ENCODE measurements around the gene ANGPTL5.

Gene ANGPTL5

DNA sequence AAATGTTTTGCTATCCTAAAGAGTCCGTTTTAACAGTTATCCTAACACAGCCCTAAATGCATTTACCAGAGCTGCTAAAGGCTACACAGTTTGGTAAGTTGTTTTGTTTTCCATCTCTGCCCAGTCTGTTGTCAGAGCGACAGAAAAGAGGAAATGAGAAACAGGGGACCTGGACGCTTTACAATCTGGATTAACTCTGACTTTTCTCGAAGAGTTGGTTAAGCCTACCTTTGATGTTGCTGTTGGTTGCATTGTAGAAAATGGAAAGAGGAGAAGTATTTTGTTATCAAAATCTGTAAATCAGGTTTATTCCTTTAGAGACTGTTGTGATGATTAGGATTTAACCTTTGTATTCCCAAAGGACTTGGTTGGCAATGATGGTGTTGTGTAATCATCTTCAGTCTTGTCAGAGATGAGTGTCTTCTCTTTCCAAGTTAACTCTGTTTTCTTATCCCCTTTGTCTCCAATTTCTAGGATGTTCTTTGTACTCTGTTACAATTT lies 481 bp downstream of the ANGPTL5 start:
- H3K36me3 Mint-ChIP-seq (ENCODE audit: insufficient read depth): no peaks in the 10 kb centered on the region
- H3K9me3 Mint-ChIP-seq: no peaks in the 10 kb centered on the region
- DNase-seq: no peak
- H3K27me3 Mint-ChIP-seq: peaks cover 0 to 7% of the 10 kb centered on the region in 2 donors
- peak overlapping the region; percentile 88 to 89 for H3K4me3 Mint-ChIP-seq
- H3K4me1 Mint-ChIP-seq (ENCODE audit: low read depth in 2 of 2): peaks cover 9 to 27% of the 10 kb centered on the region in 2 donors
- ATAC-seq (replicated peaks): no peak
- H3K27ac Mint-ChIP-seq: peak overlapping the region; percentile 89 to 97

DNA sequence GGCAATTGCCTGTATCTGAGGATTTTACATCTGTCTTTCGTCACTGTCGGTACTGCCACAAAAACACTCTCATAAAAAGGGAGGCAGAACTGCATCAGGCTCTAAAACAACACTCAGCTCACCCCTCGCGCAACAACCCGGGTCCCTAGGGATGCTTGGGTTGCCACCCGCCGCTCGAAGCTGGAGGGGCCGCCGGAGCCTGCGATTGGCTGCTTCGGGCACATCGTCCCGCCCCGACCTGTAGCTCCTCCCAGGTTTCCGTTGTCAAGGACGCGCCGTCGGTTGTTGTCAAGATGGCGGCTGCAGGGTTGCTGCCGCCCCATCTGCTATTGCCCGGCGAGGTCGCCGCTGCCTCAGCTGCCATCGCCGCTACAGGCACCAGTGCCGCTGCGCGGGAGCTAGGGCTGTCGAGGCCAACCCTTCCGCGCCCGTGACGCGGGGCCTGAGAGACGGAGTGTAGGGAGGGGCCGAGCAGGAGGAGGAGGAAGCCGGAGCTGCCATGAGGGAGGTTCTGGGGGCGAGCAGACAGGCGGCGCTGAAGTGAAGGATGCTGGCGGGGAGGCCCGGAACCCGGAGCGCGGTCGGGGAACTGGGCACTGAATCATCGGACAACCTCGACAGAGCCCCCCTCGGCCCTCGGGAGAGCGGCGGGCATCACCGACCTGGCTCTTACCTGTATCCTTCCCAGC lies 1.4 kb downstream of the ANGPTL5 start, which contains the start of gene CEP126:
CEP126 (plus strand) TSS at position 273 of the 689 bp plus-strand sequence; CDS start at position 548, 275 bp downstream.
- H3K27me3 Mint-ChIP-seq: peaks cover 0 to 7% of the 10 kb centered on the region in 2 donors
- ATAC-seq (replicated peaks) (peak; percentile 89), DNase-seq (peak; percentile 92 to 97 (median 94))
- H3K36me3 Mint-ChIP-seq (ENCODE audit: insufficient read depth): no peaks in the 10 kb centered on the region
- H3K4me1 Mint-ChIP-seq (ENCODE audit: low read depth in 2 of 2): peaks cover 9 to 27% of the 10 kb centered on the region in 2 donors
- peak within 1 kb of the TSS; percentile 88 to 89 for H3K4me3 Mint-ChIP-seq
- H3K27ac Mint-ChIP-seq: peak within 1 kb of the TSS; percentile 89 to 97
- no peaks in the 10 kb centered on the region for H3K9me3 Mint-ChIP-seq

DNA sequence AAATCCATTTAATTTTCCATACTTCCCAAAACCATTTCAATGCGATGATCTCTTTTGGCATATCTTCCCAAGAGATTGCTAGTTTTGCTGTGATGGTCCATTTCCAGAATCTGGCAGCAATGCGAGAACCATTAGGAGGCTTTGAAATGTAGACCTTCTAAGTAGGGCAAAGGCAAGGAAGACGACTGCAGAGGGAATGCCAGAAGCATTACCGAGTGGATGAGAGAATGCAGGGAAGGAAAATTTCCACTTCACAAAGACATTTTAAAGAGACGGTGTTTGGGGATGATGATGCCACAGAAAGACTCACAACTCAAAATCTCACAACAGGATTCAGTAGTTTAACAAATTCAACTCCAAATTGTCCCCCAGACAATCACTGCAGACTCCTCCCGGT lies 2.0 kb downstream of the ANGPTL5 start:
- H3K27ac Mint-ChIP-seq: peak overlapping the region; percentile 89 to 97

DNA sequence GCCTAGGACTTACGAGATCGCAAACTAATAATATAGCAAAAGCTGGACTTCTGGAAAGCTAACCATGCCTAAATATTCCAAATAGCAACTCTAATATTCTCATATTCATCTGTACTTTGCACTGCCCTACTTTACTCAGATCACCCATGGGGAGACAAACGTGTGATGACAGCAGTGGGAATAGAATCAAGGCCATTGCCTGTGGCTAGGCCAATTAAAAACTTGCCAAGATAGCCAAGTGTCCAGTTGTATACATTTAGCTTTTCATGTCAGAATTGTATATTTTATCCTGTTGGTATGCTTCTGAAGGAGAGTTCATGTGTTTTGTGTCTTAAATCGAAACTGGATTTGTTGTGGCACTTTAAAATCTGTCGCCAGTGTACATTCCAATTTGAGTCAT lies 2.7 kb downstream of the ANGPTL5 start:
- ATAC-seq (replicated peaks) (no peak), DNase-seq (no peak)
- Mint-ChIP-seq H3K36me3 (ENCODE audit: insufficient read depth) (no peaks in the 10 kb centered on the region), H3K4me3 (peak overlapping the region in 1 of 2 donors; percentile 89), H3K27ac (no peak overlapping the region), H3K27me3 (peaks cover 0 to 7% of the 10 kb centered on the region in 2 donors), H3K9me3 (no peaks in the 10 kb centered on the region), H3K4me1 (ENCODE audit: low read depth in 2 of 2) (peaks cover 9 to 23% of the 10 kb centered on the region in 2 donors)

More for the DNA sequence above, 2.0 kb downstream of the ANGPTL5 start:
- H3K9me3 Mint-ChIP-seq: no peaks in the 10 kb centered on the region
- ATAC-seq (replicated peaks) (no peak), DNase-seq (no peak)
- H3K4me1 Mint-ChIP-seq (ENCODE audit: low read depth in 2 of 2): peaks cover 9 to 27% of the 10 kb centered on the region in 2 donors
- H3K27me3 Mint-ChIP-seq: peaks cover 0 to 7% of the 10 kb centered on the region in 2 donors
- H3K36me3 Mint-ChIP-seq (ENCODE audit: insufficient read depth): no peaks in the 10 kb centered on the region
- H3K4me3 Mint-ChIP-seq: peak overlapping the region; percentile 88 to 89

DNA sequence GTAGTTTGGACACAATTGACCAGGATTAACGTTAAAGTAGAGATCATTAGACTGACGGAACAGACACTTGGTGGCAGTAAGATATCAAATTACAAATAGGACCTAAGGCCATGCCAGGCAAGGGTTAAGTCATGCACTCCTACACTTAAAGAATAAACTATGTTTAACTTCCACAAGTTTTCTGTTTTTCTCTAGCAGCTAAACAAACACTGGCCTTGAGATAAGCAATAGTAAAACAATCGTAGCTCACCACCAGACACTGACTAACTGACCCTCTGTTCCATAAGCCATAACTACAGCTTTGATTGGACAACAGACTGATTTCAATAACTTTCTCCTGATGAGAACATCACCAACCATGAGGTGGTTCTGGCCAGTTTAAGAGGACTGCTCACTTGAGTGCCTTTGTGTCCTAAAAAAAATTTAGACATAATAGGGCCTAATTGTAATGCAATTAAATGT lies 3.5 kb downstream of the ANGPTL5 start:
- Mint-ChIP-seq H3K27ac (no peak overlapping the region), H3K9me3 (no peaks in the 10 kb centered on the region), H3K27me3 (peaks cover 0 to 7% of the 10 kb centered on the region in 2 donors), H3K4me3 (no peak overlapping the region), H3K4me1 (ENCODE audit: low read depth in 2 of 2) (peaks cover 9 to 23% of the 10 kb centered on the region in 2 donors), H3K36me3 (ENCODE audit: insufficient read depth) (no peaks in the 10 kb centered on the region)
- no peak for DNase-seq
- ATAC-seq (replicated peaks): no peak

DNA sequence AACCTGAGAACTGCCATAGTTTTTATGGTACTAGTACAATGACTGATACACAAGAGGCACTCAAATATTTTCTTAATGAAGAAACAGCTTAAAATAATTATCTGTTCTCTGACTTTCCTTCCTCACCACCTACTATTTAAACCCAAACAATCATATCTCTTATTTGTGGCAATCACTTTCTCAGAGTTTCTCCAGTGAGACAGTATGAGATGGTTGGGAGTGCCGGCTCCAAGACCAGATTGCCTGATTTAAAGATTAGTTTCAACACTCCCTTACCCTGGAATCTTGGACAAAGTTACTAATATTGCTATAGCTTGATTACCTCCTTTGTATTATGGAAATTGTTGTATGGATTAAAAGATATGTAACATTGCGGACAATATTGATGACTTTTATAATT lies 7.2 kb downstream of the ANGPTL5 start:
- DNase-seq (no peak), ATAC-seq (replicated peaks) (no peak)
- Mint-ChIP-seq H3K4me1 (ENCODE audit: low read depth in 2 of 2) (peaks cover 0 to under 1% of the 10 kb centered on the region in 2 donors), H3K4me3 (no peak overlapping the region), H3K9me3 (no peaks in the 10 kb centered on the region), H3K27ac (no peak overlapping the region), H3K27me3 (peaks cover 0 to 15% of the 10 kb centered on the region in 2 donors), H3K36me3 (ENCODE audit: insufficient read depth) (no peaks in the 10 kb centered on the region)

DNA sequence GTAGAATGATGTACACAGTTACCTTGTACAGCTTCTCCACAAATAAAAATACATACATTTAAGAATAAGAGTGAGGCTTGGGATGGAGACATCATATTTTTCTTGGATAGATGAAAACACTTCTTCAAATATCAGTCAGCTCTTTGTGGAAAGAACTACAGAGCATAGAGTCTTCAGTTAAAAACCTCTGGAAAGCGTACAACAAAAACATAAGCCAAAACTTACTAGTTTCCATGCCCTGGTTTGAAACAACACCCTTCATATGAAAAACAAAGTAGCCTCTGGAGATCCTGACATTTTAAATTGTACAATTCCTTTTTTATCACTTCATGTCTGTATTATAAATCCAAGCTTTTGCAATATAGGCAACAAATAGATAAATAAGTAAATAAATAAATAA lies 8.5 kb downstream of the ANGPTL5 start:
- no peaks in the 10 kb centered on the region for H3K4me1 Mint-ChIP-seq (ENCODE audit: low read depth in 2 of 2)
- ATAC-seq (replicated peaks) (no peak), DNase-seq (no peak)

DNA sequence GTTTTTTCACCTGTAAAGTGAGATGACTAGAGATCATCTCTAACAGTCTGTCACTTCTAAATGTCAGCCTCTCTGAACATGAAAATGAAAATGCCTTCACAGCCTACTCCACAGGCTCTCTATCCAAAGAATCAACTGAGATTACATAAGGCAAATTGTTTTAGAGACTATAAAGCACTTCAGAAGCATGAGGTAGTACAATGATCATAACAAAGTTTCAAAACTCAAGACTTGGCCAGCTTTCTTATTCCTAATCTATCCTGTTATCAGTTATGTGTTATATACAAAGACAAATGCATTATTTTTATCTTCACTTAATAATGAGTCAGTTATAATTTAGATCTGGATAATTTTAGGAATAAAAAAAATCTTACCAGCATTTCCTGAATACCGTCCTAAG lies 21.8 kb downstream of the ANGPTL5 start:
- no peak for ATAC-seq (replicated peaks)
- peaks cover 0 to 1% of the 10 kb centered on the region in 2 donors for H3K4me1 Mint-ChIP-seq (ENCODE audit: low read depth in 2 of 2)
- H3K4me3 Mint-ChIP-seq: no peak overlapping the region
- no peak overlapping the region for H3K27ac Mint-ChIP-seq
- no peaks in the 10 kb centered on the region for H3K36me3 Mint-ChIP-seq (ENCODE audit: insufficient read depth)
- H3K9me3 Mint-ChIP-seq: no peaks in the 10 kb centered on the region
- no peak for DNase-seq
- peaks cover 31 to 33% of the 10 kb centered on the region in 2 donors for H3K27me3 Mint-ChIP-seq

More for the DNA sequence above, 8.5 kb downstream of the ANGPTL5 start:
- H3K27ac Mint-ChIP-seq: no peak overlapping the region
- no peaks in the 10 kb centered on the region for H3K36me3 Mint-ChIP-seq (ENCODE audit: insufficient read depth)
- H3K27me3 Mint-ChIP-seq: peaks cover 10 to 23% of the 10 kb centered on the region in 2 donors
- H3K9me3 Mint-ChIP-seq: no peaks in the 10 kb centered on the region
- no peak overlapping the region for H3K4me3 Mint-ChIP-seq

DNA sequence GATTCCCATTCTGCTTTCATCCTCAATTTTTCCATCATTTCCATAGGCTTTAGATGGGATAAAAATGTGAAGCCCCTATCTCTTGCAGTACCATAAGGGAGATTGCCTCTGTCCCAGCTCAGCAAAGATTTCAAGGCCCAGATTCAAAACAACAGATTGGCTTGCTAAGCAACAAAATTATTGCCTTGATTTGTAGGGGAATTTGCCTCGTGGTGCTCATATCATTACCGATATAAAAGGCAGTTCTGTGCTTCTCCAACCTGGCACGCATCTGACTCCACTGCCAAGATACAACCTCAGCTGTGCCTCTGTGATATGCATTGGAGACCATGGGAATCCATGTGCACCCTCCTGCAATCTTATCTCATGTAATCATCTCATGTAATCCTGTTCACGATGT lies 26.6 kb downstream of the ANGPTL5 start:
- no peak overlapping the region for H3K4me3 Mint-ChIP-seq
- peaks cover 0 to 1% of the 10 kb centered on the region in 2 donors for H3K4me1 Mint-ChIP-seq (ENCODE audit: low read depth in 2 of 2)
- no peak for ATAC-seq (replicated peaks)
- H3K27ac Mint-ChIP-seq: no peak overlapping the region
- H3K36me3 Mint-ChIP-seq (ENCODE audit: insufficient read depth): no peaks in the 10 kb centered on the region
- DNase-seq: no peak
- no peaks in the 10 kb centered on the region for H3K9me3 Mint-ChIP-seq
- H3K27me3 Mint-ChIP-seq: peaks cover 6 to 15% of the 10 kb centered on the region in 2 donors

DNA sequence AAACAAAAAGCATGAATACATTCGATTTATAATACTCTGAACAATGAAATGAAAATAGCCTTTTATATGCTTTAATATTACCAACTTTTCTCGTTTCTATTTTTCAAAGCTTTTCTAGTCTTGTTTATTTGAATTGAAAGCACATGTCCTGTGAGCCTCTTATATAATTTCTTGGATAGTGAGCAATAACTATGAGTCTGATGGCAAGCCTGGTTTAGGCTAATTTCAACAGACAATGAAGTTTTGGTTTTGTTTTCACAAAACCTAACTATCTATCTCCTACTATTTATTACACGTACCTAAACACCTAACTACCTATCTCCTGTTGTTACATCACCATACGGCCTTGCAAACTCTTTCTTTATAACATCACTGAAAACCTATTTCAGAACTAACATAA lies 30.7 kb downstream of the ANGPTL5 start:
- Mint-ChIP-seq H3K4me3 (no peak overlapping the region), H3K4me1 (ENCODE audit: low read depth in 2 of 2) (peaks cover 0 to 1% of the 10 kb centered on the region in 2 donors), H3K27ac (no peak overlapping the region), H3K27me3 (peaks cover 17 to 24% of the 10 kb centered on the region in 2 donors), H3K36me3 (ENCODE audit: insufficient read depth) (no peaks in the 10 kb centered on the region), H3K9me3 (no peaks in the 10 kb centered on the region)
- no peak for DNase-seq
- no peak for ATAC-seq (replicated peaks)

DNA sequence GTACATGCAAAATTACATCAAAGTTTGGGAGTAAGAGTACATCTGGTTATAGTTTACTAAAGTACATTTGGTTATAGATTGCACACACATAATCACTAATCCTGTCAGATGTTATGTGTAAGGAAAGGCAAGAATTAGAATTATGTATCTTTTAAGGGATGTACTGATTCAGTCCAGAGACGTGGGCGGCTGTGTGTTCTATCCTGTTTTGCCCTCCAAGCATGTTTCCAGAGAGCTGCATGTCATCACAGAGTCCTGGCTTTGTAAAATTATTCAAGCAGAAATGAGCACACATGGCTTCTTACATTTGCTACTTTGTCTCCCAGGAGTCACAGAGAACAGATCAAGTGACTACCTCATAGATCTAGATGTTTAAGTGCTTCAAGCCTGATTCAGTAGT lies 34.7 kb downstream of the ANGPTL5 start:
- H3K4me3 Mint-ChIP-seq: no peak overlapping the region
- no peak overlapping the region for H3K27ac Mint-ChIP-seq
- H3K27me3 Mint-ChIP-seq: peaks cover 30 to 39% of the 10 kb centered on the region in 2 donors
- DNase-seq: no peak
- no peaks in the 10 kb centered on the region for H3K4me1 Mint-ChIP-seq (ENCODE audit: low read depth in 2 of 2)
- no peaks in the 10 kb centered on the region for H3K36me3 Mint-ChIP-seq (ENCODE audit: insufficient read depth)
- no peak for ATAC-seq (replicated peaks)
- H3K9me3 Mint-ChIP-seq: no peaks in the 10 kb centered on the region

DNA sequence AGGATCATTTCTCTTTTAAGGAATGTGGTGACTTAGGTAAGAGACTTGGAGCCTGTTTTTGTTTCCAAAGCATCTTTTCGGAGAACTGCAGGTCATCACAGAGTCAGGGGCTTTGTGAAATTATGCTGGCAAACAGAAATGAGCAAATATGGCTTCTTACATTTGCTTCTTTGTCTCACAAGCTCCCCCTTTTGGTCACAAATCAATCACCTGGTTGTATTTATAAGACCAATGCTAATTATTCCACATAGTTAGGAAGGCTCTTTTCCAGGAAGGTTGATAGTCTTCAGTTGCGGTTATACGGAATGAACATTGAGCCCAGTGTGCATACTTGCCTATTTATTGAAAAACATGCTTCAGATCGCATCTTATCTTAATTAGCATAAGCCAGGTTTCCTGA lies 36.1 kb downstream of the ANGPTL5 start:
- no peaks in the 10 kb centered on the region for H3K9me3 Mint-ChIP-seq
- H3K27me3 Mint-ChIP-seq: peaks cover 36 to 45% of the 10 kb centered on the region in 2 donors
- H3K4me1 Mint-ChIP-seq (ENCODE audit: low read depth in 2 of 2): no peaks in the 10 kb centered on the region
- H3K4me3 Mint-ChIP-seq: no peak overlapping the region
- H3K36me3 Mint-ChIP-seq (ENCODE audit: insufficient read depth): no peaks in the 10 kb centered on the region
- H3K27ac Mint-ChIP-seq: no peak overlapping the region
- DNase-seq: no peak
- no peak for ATAC-seq (replicated peaks)

DNA sequence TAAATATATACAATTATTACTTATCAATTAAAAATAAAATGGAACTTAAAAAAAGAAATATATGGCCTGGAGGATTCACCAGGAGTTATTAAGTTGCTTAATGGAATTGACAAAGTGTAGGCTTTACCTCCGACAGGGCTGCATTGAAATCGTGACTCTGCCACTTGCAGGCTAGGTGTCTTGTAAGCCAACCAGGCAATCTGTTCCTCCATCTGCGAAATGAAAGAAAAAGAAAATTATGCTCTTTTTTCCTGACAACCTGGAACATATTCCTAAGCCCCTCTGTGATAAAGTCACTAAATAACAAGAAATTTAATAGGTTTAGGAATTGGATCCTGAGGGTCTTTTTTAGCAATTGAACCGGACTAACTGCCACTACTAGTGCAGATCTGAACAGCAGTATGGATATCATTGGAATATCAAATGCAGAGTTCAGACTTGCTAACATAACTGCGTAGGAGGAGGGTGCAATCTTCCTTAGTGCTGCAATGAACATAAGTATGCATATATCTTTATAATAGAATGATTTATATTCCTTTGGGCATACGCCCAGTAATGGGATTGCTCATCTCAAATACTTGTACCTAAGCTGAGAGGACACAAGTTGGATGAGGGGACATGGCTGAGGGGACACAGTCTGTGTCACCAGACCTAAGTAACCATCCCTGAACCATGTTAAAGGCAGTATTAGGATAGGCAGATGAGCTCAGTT lies 44.0 kb downstream of the ANGPTL5 start:
- Mint-ChIP-seq H3K36me3 (ENCODE audit: insufficient read depth) (no peaks in the 10 kb centered on the region), H3K4me3 (no peak overlapping the region), H3K27ac (no peak overlapping the region), H3K27me3 (peaks cover 26 to 31% of the 10 kb centered on the region in 2 donors), H3K4me1 (ENCODE audit: low read depth in 2 of 2) (no peaks in the 10 kb centered on the region), H3K9me3 (no peaks in the 10 kb centered on the region)
- no peak for ATAC-seq (replicated peaks)
- no peak for DNase-seq

All from effector memory CD8-positive, alpha-beta T cell (primary cell).